SH-SY5Y (cell line): ENCODE measurements around the gene FAIM2.

Experiments used
- GATA2 ChIP-seq: IDR thresholded peaks from 2 replicates; pipeline ENCODE4 v1.6.1; 2011; ENCODE audit warnings: mild to moderate bottlenecking, low read depth, low read length
- GATA3 ChIP-seq: IDR thresholded peaks from 2 replicates; pipeline ENCODE4 v1.6.1; 2011; ENCODE audit warnings: low read depth, mild to moderate bottlenecking, low read length, moderate library complexity

Gene FAIM2

DNA sequence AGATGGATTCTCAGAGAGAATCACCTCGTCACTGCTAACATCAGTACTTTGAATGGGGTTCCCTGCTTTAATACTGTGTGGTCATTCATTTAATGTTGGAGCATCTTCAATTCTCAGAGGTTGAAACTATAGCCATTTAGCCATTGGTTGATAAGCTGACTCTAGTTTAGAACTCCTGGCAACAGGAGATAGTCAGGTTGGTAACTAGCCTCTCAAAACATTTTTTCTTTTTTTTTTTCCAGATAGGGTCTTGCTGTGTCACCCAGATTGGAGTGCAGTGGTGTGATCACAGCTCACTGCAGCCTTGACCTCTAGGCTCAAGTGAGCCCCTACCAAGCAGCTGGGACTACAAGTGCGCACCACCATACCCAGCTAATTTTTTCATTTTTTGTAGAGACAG is 72.0 kb downstream of the FAIM2 start:
- no peak for TF ChIP-seq GATA3
- TF ChIP-seq GATA2 = no peak

DNA sequence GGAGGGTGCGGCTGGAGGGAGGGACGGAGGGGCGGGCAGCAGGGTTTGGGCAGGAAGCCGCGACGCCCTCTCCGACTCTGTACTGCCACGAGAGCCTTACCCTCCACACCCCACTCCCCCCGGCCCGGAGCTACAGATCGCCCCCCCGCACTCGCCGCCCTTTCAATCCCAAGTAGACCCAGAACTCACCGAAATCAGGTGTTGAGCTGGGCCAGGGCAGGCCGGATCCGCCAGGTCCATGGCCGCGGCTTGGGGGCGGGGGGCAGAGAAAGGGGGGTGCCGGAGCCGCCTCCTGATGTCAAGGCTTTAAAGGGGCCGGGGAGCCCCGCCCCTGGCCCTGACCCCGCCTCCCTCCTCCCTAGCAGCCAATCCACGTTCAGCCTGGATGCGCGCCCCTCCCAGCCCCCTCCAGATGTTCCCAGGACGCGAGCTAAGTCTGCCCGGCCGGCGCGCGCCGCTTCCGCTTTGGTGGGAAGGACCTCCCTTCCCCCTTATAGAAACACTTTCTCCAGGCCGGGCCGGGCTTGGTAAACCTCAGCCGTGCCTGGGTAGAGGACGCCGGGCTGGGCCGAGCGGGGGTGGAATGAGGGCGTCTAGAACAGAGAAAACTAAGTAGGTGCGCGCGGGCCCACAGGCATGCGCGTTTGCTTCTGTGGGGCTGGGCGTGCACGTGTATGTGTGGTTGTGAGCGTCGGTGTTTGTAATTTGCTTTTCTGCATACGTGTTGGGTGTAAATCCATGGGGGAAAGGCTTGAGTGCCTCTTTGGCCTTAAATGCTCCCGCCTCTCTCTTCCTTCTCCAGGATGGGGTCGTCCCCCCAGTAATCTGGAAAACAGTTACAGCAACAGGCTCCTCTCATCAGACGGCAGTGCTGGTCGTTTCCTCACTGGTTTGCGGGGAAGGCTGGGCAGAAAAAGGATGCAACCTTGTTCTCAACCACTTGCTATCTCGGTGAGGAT is 75.3 kb downstream of the FAIM2 start, which contains the start of gene NCKAP5L:
NCKAP5L (minus strand) TSS at position 281 of the 959 bp plus-strand sequence. CDS start 24,369 bp downstream, outside the sequence.
- TF ChIP-seq GATA2 = no peak
- no peak for TF ChIP-seq GATA3

DNA sequence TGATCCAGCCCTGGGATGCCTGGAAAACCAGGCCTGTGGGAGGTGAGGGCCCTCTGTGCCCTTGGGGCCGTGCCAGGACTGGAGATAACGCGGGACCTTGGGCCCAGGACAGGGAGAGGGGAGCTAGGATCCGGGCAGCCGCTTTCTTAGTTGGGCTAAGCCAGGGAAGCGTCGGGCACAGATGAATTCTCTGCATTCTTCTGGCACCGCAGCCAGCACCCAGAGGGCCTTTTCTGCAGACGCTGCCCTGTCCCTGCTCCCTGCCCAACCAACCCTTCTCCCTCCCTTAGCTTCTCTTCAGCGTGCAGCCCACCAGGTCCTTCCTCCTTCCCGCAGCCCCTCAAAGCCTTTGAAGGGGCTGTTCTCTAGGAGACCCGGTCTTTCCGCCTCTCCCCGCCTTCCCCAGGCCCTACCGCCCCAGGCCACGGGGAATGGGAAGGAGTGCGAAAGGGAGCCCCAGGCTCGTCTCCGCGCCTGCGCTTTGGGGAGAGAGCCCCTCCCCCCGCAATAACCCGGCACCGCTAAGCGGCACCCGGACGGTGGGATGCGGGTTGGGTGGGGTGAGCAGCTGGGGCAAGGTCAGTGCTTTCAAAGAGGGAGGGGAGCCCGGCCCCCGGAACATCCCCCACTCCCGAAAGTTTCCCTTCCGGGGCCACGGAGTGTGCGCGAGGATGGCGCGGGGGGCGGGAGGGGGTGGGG is 76.2 kb downstream of the FAIM2 start:
- TF ChIP-seq GATA2 (no peak), GATA3 (no peak)

DNA sequence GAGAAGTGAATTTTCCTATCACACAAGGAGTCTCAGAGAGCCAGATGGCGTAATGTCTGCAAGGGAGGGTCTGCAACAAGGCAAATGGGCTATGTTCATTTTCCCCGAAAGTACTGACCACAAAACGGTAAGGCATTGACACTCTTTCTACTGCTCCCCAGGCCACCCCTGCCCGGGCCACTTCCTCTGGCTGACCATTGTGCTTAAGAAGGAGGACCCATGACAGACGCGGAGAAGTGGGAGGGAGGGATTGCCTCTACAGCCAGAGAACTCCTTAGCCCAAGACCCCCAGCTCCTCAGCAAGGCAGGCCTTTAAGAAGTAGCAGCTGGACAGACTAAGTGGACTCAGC is 76.7 kb downstream of the FAIM2 start:
- no peak for TF ChIP-seq GATA3
- TF ChIP-seq GATA2 = no peak

DNA sequence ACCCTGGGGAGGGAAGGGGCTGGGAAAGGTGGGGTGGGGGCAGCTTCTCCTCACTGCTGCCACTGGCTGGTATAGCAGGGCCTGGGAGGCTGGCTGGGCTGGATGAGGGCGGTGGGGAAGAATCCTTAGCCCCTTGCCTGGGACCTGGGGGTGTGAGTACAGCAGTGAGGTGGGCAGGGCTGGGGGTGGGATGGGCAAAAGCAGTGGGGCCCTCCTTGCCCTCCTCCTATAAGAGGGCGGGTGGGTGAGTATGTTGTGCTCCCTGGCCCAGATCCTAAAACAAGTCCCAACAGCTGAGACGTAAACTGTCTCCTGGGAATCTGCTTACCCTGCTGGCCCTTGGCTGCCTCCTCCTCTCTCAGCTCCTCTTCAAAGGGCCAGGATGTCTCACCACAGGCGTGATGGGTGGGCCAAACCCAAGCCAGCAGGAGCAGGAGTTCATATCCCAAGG is 77.7 kb downstream of the FAIM2 start:
- TF ChIP-seq GATA3 = no peak
- no peak for TF ChIP-seq GATA2

DNA sequence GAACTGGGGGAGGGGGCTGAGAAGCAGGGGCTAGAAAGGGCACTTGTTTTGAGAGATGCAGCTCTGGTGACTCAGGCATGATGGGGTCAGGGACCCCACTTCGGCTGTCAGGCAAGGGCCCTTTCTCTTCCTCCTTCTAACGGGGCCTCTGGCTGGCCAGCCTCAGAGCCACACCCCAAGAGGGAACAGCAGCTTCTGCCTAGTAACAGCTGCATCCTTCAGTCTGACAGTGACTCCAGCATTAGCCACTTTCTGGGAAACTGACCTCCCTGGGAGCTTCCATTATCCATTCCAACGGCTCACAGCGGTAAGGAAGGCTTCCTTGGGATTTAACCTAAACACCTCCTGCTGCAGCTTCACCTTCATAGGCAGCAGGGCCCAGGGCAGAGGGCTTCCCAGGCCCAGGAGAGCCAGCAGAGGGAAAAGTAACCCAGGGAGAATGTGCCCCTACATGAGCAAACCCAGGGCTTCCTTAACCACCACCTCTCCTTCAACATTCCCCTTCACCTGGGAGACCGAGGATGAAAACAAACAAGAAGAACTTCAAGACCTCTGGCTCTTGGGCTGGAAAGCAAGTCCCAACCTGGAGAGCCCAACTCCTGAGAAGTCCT is 78.2 kb downstream of the FAIM2 start:
- TF ChIP-seq GATA3 (no peak), GATA2 (no peak)

DNA sequence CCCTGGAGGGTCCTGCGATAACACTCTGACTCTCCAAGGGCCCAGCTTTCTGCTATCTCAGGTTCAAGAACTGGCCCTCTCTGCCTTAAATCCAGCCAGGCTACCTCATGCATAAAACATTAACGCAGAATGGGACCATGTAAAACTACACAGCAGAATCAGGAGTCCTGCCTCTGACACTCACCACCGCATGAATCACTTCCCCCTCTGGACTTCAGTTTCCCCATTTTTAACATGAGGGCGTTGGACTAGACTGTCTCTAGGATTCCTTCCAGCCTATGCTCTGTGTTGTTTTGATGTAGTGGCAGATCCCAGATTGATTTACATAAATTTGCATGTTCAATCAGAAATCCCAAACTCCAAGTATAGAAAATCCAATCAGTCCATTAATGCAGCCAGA is 78.8 kb downstream of the FAIM2 start:
- TF ChIP-seq GATA3 = no peak
- TF ChIP-seq GATA2 = no peak

DNA sequence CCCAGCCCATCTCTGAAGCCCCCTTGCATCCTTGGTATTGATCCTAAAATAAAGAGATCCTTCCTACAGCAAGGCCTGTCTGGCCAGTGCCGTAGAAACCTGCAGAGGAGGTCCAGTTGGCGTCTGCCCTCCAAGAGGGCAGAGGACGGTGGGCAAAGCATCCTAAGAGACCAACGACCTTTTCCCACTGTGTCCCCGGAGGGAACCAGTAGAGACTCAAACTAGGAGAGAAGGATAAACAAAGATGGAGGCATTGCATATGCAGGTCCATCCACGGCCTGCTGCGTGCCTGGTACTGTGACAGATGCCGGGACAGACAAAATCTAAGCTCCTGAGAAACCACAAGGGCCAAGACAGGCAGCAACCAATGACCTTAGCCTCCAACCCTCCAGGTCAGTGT is 79.3 kb downstream of the FAIM2 start:
- TF ChIP-seq GATA2 = no peak
- no peak for TF ChIP-seq GATA3

DNA sequence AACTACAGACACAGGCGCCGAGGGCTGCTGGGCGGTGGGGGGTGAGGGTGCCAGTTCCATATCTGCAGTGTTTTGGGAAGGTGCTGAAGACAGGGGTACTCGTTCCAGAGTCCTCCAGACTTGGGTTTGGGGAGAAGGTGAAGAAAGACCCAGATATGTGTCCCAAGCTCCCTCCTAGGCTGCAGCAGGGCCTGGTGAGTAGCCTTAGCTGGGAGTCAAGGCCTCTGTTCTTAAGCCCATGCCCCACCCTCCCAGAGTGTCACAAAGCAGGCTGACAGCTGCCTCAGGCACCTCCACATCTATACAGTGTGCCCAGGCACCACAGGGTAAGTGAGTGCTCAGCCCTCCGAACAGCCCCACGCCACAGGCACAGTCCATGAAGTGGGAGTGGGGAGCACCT is 79.7 kb downstream of the FAIM2 start:
- TF ChIP-seq GATA3 (no peak), GATA2 (no peak)

DNA sequence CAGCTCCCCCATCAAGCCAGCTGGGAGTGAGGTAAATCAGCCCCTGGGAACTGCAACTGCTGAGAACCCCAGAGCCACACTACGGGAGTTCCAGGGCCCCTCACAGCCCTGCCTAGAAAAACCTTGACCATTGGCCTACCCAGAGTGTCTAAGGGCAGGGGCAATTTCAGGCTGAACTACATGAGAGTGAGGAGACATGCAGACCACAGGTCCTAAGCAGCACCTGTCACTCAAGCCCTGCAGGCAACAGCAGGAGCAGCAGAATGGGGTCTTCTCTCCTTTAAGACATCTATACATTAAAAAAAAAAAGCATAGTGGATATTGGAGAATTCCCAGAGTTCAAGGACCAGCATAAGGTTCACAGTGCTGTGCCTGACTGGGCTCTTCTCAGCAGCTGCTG is 80.3 kb downstream of the FAIM2 start:
- TF ChIP-seq GATA2 (no peak), GATA3 (no peak)

DNA sequence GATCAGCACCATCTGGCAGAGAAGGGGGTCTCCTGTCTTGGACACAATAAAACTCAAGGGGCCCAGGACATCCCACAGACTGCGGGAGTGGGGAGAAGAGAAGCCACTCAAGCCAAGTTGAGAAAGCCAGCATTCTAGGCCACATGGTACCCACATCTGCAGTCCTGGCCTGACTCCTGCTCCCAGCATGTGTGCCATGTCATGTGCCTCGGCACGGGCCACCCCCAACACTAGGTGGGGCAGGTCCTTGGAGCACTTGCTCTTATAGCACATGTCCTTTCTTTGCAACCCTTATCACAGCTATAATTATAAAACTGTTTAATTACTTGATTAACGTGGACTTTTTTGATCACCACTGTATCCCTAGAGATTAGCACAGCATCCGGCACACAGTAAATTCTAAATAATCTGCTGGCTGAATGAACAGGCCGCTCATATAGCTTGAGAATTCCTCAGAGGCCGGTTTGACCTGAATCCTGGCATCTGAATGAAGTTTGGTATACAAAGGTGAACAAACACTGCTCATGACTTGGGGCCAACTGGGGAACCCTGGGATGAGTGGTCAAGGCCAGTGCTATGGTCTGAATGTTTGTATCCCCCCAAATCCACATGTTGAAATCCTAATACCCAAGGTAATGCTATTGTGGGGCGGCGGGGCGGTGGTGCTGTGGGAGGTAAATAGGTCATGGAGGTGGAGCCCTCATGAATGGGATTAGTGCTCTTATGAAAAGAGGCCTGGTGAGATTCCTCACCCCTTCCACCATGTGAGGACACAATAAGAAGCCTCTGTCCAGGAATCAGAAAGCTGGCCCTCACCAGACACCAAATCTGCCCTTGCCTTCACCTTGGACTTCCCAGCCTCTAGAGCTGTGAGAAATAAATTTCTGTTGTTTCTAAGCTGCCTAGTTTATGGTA is 82.1 kb downstream of the FAIM2 start:
- no peak for TF ChIP-seq GATA2
- TF ChIP-seq GATA3 = no peak

DNA sequence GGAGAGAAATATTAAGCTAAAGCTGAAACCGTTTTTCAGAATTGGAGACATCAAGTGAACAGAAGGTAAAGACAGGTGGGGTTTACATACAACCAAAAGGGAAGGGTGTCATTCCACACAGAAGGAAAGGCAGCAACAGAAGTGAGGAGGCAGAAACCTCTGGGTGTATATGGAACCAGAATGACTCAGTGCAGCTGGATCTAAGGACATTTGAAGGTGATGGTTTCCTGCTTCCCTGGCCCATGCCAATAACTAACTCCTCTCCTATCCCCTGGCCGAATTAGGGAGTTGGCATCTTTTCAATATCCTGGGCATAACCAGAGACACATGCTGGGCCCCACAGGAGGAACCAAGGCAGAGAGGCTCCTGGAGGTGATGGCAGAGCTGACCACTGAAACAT is 83.9 kb downstream of the FAIM2 start:
- TF ChIP-seq GATA3 (no peak), GATA2 (no peak)

DNA sequence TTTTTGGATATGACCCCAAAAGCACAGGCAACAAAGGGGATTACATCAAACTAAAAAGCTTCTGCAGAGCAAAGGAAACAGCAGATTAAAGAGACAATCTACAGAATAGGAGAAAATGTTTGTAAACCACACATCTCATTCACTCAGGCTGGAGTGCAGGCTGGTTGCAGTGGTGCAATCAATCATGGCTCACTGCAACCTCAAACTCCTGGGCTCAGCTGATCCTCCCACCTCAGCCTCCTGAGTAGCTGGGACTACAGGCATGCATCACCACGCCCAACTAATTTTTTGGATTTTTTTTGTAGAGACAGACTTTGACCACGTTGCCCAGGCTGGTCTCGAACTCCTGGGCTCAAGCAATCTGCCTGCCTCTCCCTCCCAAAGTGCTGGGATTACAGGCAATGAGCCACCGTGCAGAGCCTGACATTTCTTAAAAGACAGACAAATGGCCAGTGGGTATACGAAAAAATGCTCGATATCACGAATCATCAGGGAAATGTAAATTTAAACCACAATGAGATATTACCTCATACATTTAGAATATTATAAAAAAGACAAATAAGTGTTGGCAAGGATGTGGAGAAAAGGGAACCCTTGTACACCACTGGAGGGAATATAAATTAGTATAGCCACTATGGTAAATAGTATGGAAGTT is 85.3 kb downstream of the FAIM2 start:
- TF ChIP-seq GATA3 (no peak), GATA2 (no peak)
